Upper lobe of right lung (tissue), 1 donor: ENCODE data around the gene HKDC1. TPM values are rescaled to one million over a fixed set of nuclear protein-coding genes. Genes with fewer than 3 reads are reported as not detected.

Source experiments
- ATAC-seq: fragments of 200-7000 bp; cut with Tn5 transposase; one replicate; pipeline ENCODE4 v1.9.1; 2020; ENCODE audit warnings: mild to moderate bottlenecking, moderate library complexity
- DNase-seq: peaks from one replicate; pipeline ENCODE4 v3.0.0-alpha.2; 2020
- H3K27ac ChIP-seq: fragments of 200-600 bp; one replicate; pipeline ENCODE4 v1.8.0; 2022
- H3K27me3 ChIP-seq: fragments of 200-600 bp; one replicate; pipeline ENCODE4 v1.8.0; 2022; ENCODE audit warnings: mild to moderate bottlenecking
- H3K36me3 ChIP-seq: fragments of 200-600 bp; one replicate; pipeline ENCODE4 v1.8.0; 2022
- H3K4me1 ChIP-seq: fragments of 200-600 bp; one replicate; pipeline ENCODE4 v1.8.0; 2022
- H3K4me3 ChIP-seq: fragments of 200-600 bp; one replicate; pipeline ENCODE4 v1.8.0; 2022; ENCODE audit warnings: mild to moderate bottlenecking
- H3K9me3 ChIP-seq: fragments of 200-600 bp; one replicate; pipeline ENCODE4 v1.8.0; 2022
- CTCF ChIP-seq: fragments of 200-600 bp; IDR thresholded peaks from one replicate; pipeline ENCODE4 v1.8.0; 2022; ENCODE audit warnings: antibody characterized with exemption
- intact Hi-C: fragments of 100-400 bp; cut with DNase I; formaldehyde crosslinking; loops from one replicate; pipeline ENCODE4 v1.11.0; 2022
- total RNA-seq: library from RNA; stranded (reverse); fragmentation: NEBNext Ultra II Directional; extraction: Animal tissue kit (Norgen Biotek cat#: 25700); gene quantifications from one replicate; pipeline ENCODE4 v1.2.1, GENCODE V29; 2021
- donor health status: DM: no; HTN: yes; CAD: no; lungs with severe emphysema.

The HKDC1 gene
- total RNA-seq, 1 donor from 2014 or later, result 9.6 TPM

- no peak overlapping the region for H3K4me3 ChIP-seq
- ATAC-seq (no peak), DNase-seq (no peak)
- no peaks in the 10 kb centered on the region for H3K27me3 ChIP-seq
- no peaks in the 10 kb centered on the region for H3K9me3 ChIP-seq
- intact Hi-C loops, result no loop called here
- TF ChIP-seq CTCF, result no peak
- no peaks in the 10 kb centered on the region for H3K36me3 ChIP-seq
- H3K4me1 ChIP-seq, result peaks cover 6% of the 10 kb centered on the region
- H3K27ac ChIP-seq, result no peak overlapping the region
Observed at GRCh38 chr10:69232736-69233480, 12.8 kb downstream of the HKDC1 start.

- intact Hi-C loops, result loop anchor here (2.0 kb wide), 1 partner anchor 160 kb away; no protein-coding TSS in a partner anchor
- ATAC-seq, result no peak
Observed at GRCh38 chr10:69234447-69234846, 14.3 kb downstream of the HKDC1 start.

DNA sequence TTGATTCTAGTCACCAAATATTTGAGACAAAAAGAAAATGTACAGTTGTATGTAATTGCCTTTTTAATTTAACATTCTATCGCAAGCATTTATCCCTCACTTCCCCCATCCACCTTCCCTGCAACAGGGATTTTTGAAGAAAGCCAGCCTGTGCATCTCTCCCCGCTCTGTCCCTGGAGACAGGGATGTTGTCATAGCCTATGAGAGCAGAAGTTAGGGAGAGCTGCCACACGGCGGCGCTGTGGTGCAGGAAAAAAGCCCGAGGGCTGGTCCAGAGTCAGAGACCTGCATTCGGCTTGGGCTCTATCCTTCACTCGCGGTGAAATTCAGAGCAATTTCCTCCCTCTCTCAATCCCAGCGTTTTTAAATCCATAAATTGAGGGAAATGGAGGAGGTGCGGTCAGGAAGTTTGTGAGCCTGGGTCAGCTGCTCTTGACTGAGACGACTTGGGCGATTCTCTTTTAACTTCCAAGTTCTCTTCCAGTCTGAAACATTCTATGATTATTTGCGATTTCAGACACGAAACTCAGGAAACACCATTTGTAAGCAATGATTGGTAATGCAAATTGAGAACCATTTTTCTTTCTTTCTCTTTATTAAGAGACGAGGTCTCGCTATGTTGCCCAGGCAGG, 17.5 kb downstream of the HKDC1 start:
- Histone ChIP-seq H3K36me3 (no peaks in the 10 kb centered on the region), H3K9me3 (no peaks in the 10 kb centered on the region), H3K27ac (no peak overlapping the region), H3K27me3 (no peaks in the 10 kb centered on the region), H3K4me3 (no peak overlapping the region), H3K4me1 (peaks cover 4% of the 10 kb centered on the region)
- TF ChIP-seq CTCF, result peak; percentile 94
- DNase-seq (peak; percentile 91), ATAC-seq (peak; percentile 99)
- intact Hi-C loops, result no loop called here

More at GRCh38 chr10:69234447-69234846, 14.3 kb downstream of the HKDC1 start:
- Histone ChIP-seq H3K4me1 (peaks cover under 1% of the 10 kb centered on the region), H3K27ac (no peak overlapping the region), H3K9me3 (no peaks in the 10 kb centered on the region), H3K27me3 (no peaks in the 10 kb centered on the region), H3K36me3 (no peaks in the 10 kb centered on the region), H3K4me3 (no peak overlapping the region)
- no peak for DNase-seq
- TF ChIP-seq CTCF, result no peak

- DNase-seq (no peak), ATAC-seq (no peak)
- no peaks in the 10 kb centered on the region for H3K9me3 ChIP-seq
- no peak overlapping the region for H3K4me3 ChIP-seq
- H3K27ac ChIP-seq, result no peak overlapping the region
- intact Hi-C loops, result no loop called here
- H3K27me3 ChIP-seq, result no peaks in the 10 kb centered on the region
- no peak for TF ChIP-seq CTCF
- H3K4me1 ChIP-seq, result peaks cover 4% of the 10 kb centered on the region
- no peaks in the 10 kb centered on the region for H3K36me3 ChIP-seq
Observed at GRCh38 chr10:69239136-69239535, 19.0 kb downstream of the HKDC1 start.

GRCh38 chr10:69239816-69240434, 19.8 kb downstream of the HKDC1 start:
- no peak overlapping the region for H3K4me3 ChIP-seq
- intact Hi-C loops, result no loop called here
- no peak for TF ChIP-seq CTCF
- DNase-seq (no peak), ATAC-seq (peak; percentile 53)
- H3K9me3 ChIP-seq, result no peaks in the 10 kb centered on the region
- H3K4me1 ChIP-seq, result peaks cover 4% of the 10 kb centered on the region
- H3K36me3 ChIP-seq, result no peaks in the 10 kb centered on the region
- H3K27ac ChIP-seq, result no peak overlapping the region
- H3K27me3 ChIP-seq, result no peaks in the 10 kb centered on the region
